CD4-positive, alpha-beta T cell treated with Interleukin-6 for 4 hours (primary cell): Measurements from ENCODE around the gene EIF5A.
"Not testable (repeated sequence)": the region's sequence is repeated elsewhere in the genome, so short reads cannot be mapped to it uniquely, and the experiment has no call there.

Experiments used
- DNase-seq: peaks from one replicate; pipeline ENCODE4 v3.0.0-alpha.2; 2020; ENCODE audit warnings: mixed read lengths

The EIF5A gene

GRCh38 chr17:7332600-7333069 is 25.2 kb downstream of the EIF5A start:
- not testable (repeated sequence) for DNase-seq

GRCh38 chr17:7334938-7335538 is 27.6 kb downstream of the EIF5A start:
- DNase-seq: no peak

- DNase-seq: not testable (repeated sequence)
Observed at GRCh38 chr17:7335765-7336164, 28.3 kb downstream of the EIF5A start.

GRCh38 chr17:7336240-7337175 is 29.1 kb downstream of the EIF5A start, which contains the start of gene ACAP1:
TSS of gene ACAP1 (plus strand) at chr17:7336529. CDS start at chr17:7336735, 206 bp downstream.
- peak; percentile 97 for DNase-seq

GRCh38 chr17:7337600-7337999 is 30.2 kb downstream of the EIF5A start:
- not testable (repeated sequence) for DNase-seq

GRCh38 chr17:7340179-7340578 is 32.8 kb downstream of the EIF5A start:
- DNase-seq: no peak

GRCh38 chr17:7341842-7342241 is 34.4 kb downstream of the EIF5A start:
- no peak for DNase-seq

- no peak for DNase-seq
Observed at GRCh38 chr17:7343250-7343649, 35.8 kb downstream of the EIF5A start.

- DNase-seq: no peak
Observed at GRCh38 chr17:7346761-7347614, 39.6 kb downstream of the EIF5A start.

- no peak for DNase-seq
Observed at GRCh38 chr17:7347630-7348477, 40.4 kb downstream of the EIF5A start.

GRCh38 chr17:7348478-7349242 is 41.2 kb downstream of the EIF5A start:
- no peak for DNase-seq

GRCh38 chr17:7351665-7352502 is 44.5 kb downstream of the EIF5A start, which contains the start of gene KCTD11:
TSS of gene KCTD11 (plus strand) at chr17:7352162.
- peak; percentile 81 for DNase-seq

GRCh38 chr17:7352503-7352889 is 45.1 kb downstream of the EIF5A start:
- no peak for DNase-seq

GRCh38 chr17:7352910-7353635 is 45.6 kb downstream of the EIF5A start:
- DNase-seq: no peak

- DNase-seq: no peak
Observed at GRCh38 chr17:7354262-7354843, 46.9 kb downstream of the EIF5A start.

GRCh38 chr17:7355053-7355452 is 47.6 kb downstream of the EIF5A start, which contains the start of gene TMEM95:
TSS of gene TMEM95 (plus strand) at chr17:7355156. CDS start at chr17:7355205, 49 bp downstream.
- DNase-seq: no peak

GRCh38 chr17:7355573-7355972 is 48.1 kb downstream of the EIF5A start:
- no peak for DNase-seq

GRCh38 chr17:7356072-7356549 is 48.7 kb downstream of the EIF5A start:
- DNase-seq: peak; percentile 92

GRCh38 chr17:7356756-7357155 is 49.3 kb downstream of the EIF5A start:
- no peak for DNase-seq
